Body of pancreas (tissue), 4 donors: ENCODE results near the gene VWA5B1.

Experiments used
- CTCF ChIP-seq, 7 experiments: fragments of 450-650 bp in 4 of 7; fragments of 200-600 bp in 3 of 7; sonication (generic) in 3 of 7; IDR thresholded peaks; one replicate each; pipeline ENCODE4 v1.5.1; 2016 to 2019; ENCODE audit warnings: antibody characterized with exemption in 7 of 7
- POLR2A ChIP-seq, 3 donors: fragments of 450-650 bp; IDR thresholded peaks; one replicate each; pipeline ENCODE4 v1.6.1; 2016; ENCODE audit warnings: antibody characterized with exemption in 3 of 3, mild to moderate bottlenecking in 2 of 3

GRCh38 chr1:20385630-20386029, 95.0 kb downstream of the VWA5B1 start:
- TF ChIP-seq POLR2A (IDR thresholded peaks at IDR 0.05) = no peak
- TF ChIP-seq CTCF (IDR thresholded peaks at IDR 0.05) = no peak
